ENCODE data around the gene CNBD2. TPM values are rescaled to one million over a fixed set of nuclear protein-coding genes. Genes with fewer than 3 reads are reported as not detected.

The CNBD2 gene
- total and polyA plus RNA-seq, 10 of the 15 experiments (the other 5 are each of a cell fraction or from before 2014, with no cell fraction given), result 0.86 to 7.4 (median 4.6) TPM

- TF ChIP-seq, protein P1, sequence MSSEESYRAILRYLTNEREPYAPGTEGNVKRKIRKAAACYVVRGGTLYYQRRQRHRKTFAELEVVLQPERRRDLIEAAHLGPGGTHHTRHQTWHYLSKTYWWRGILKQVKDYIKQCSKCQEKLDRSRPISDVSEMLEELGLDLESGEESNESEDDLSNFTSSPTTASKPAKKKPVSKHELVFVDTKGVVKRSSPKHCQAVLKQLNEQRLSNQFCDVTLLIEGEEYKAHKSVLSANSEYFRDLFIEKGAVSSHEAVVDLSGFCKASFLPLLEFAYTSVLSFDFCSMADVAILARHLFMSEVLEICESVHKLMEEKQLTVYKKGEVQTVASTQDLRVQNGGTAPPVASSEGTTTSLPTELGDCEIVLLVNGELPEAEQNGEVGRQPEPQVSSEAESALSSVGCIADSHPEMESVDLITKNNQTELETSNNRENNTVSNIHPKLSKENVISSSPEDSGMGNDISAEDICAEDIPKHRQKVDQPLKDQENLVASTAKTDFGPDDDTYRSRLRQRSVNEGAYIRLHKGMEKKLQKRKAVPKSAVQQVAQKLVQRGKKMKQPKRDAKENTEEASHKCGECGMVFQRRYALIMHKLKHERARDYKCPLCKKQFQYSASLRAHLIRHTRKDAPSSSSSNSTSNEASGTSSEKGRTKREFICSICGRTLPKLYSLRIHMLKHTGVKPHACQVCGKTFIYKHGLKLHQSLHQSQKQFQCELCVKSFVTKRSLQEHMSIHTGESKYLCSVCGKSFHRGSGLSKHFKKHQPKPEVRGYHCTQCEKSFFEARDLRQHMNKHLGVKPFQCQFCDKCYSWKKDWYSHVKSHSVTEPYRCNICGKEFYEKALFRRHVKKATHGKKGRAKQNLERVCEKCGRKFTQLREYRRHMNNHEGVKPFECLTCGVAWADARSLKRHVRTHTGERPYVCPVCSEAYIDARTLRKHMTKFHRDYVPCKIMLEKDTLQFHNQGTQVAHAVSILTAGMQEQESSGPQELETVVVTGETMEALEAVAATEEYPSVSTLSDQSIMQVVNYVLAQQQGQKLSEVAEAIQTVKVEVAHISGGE (CRISPR knock-in tag; IDR thresholded peaks at IDR 0.05), result no peak
- TF ChIP-seq GATAD2B (conservative IDR thresholded peaks at IDR 0.05; ENCODE audit: low read depth) (no peak), SMAD5 (IDR thresholded peaks at IDR 0.05; ENCODE audit: low read depth) (no peak), SIX5 (IDR thresholded peaks at IDR 0.05; ENCODE audit: low read depth, low read length, severe bottlenecking) (no peak)
These were observed 95.7 kb downstream of the CNBD2 start (continued) for GRCh38 chr20:36063916-36064657.

- 2% methylated on average over 61 of the region's 61 CpGs for WGBS (ENCODE audit: insufficient coverage, insufficient replicate concordance, low lambda C conversion rate, missing lambda C conversion rate)
- peak overlapping the region; percentile 59 for H3K9ac ChIP-seq (ENCODE audit: control insufficient read depth, insufficient read depth, low read length)
- POLR2A ChIA-PET, result interaction anchor here (0.6 to 1.1 kb wide), 5 partner anchors 9 to 65 kb away, joined by 3 to 4 read pairs (median 3); no protein-coding TSS in a partner anchor
- no peaks in the 10 kb centered on the region for H4K20me1 ChIP-seq (ENCODE audit: control insufficient read depth, insufficient read depth)
- SMC1A ChIA-PET (ENCODE audit: uncharacterized antibody, unreplicated experiment), result interaction anchor here (1.1 to 1.2 kb wide), 2 partner anchors 21 to 70 kb away, joined by 4 read pairs; no protein-coding TSS in a partner anchor
- H3K4me2 ChIP-seq (ENCODE audit: control insufficient read depth, insufficient read depth), result peak overlapping the region; percentile 99
- DNase-seq (ENCODE audit: low read depth, low spot score), result peak; percentile 54
- intact Hi-C loops (cut with micrococcal nuclease; ENCODE audit: unreplicated experiment) (no loop called here), in situ Hi-C loops (cut with MboI) (no loop called here)
- ATAC-seq, result peak; percentile 99
- peak overlapping the region; percentile 98 for H2AFZ ChIP-seq (ENCODE audit: control insufficient read depth, low read depth, low read length)
- H3K27ac ChIP-seq (ENCODE audit: control insufficient read depth, insufficient read depth), result no peak overlapping the region
- H3K4me1 ChIP-seq (ENCODE audit: control insufficient read depth, insufficient read depth, low read length), result peaks cover 4% of the 10 kb centered on the region; the same call in 1 of the 2 replicates
- RAD21 ChIA-PET (ENCODE audit: unreplicated experiment), result interaction anchor here (0.8 to 1.3 kb wide), 3 partner anchors 72 to 112 kb away, joined by 3 to 7 read pairs (median 4); no protein-coding TSS in a partner anchor
- BruUV-seq (replicated peaks), result no TSS peak
- H3K79me2 ChIP-seq (ENCODE audit: control insufficient read depth, insufficient read depth, low read length), result no peaks in the 10 kb centered on the region
- peak; percentile 93 for FAIRE-seq
- H3K9me3 ChIP-seq (replicated peaks; ENCODE audit: control insufficient read depth, insufficient read depth, low read length), result no peaks in the 10 kb centered on the region
- H3K4me3 ChIP-seq, result peak overlapping the region; percentile 76
- no peaks in the 10 kb centered on the region for H3K36me3 ChIP-seq (ENCODE audit: control insufficient read depth in 2 of 2, insufficient read depth in 2 of 2, low read length in 1 of 2)
- H3K27me3 ChIP-seq (replicated peaks in 1 of 2; ENCODE audit: control insufficient read depth in 2 of 2, insufficient read depth in 2 of 2, low read length in 1 of 2), result no peaks in the 10 kb centered on the region; a peak in 1 of 4 replicates
- CTCF ChIA-PET, result interaction anchor here (0.6 to 1.8 kb wide), 6 partner anchors 18 to 491 kb away, joined by 3 to 9 read pairs (median 5); no protein-coding TSS in a partner anchor
- TF ChIP-seq CTCF (IDR thresholded peaks at IDR 0.05 in 2 of 3, conservative IDR thresholded peaks at IDR 0.05 in 1 of 3; ENCODE audit: control insufficient read depth in 2 of 3, extremely low read depth in 1 of 3, insufficient read depth in 1 of 3, low read depth in 3 of 3, low read length in 3 of 3), result no peak
- TF ChIP-seq RB1 (IDR thresholded peaks at IDR 0.05; ENCODE audit: borderline replicate concordance), result 0 out of 2 replicates have a peak, but pooled peaks have one; percentile 32
- TF ChIP-seq PKNOX1 (IDR thresholded peaks at IDR 0.05), result peak; percentile 78; the same call in 1 of the 2 replicates
- peak; percentile 25; the same call in 1 of the 2 replicates for TF ChIP-seq PAX5 (IDR thresholded peaks at IDR 0.05; ENCODE audit: borderline replicate concordance, low read depth, low read length)
- peak; percentile 9; the same call in 1 of the 2 replicates for TF ChIP-seq DPF2 (IDR thresholded peaks at IDR 0.05)
- TF ChIP-seq NFXL1 (IDR thresholded peaks at IDR 0.05; ENCODE audit: borderline replicate concordance), result no peak
- no peak for TF ChIP-seq ZNF217 (IDR thresholded peaks at IDR 0.05)
- TF ChIP-seq EED (IDR thresholded peaks at IDR 0.05; ENCODE audit: low read depth), result no peak
- peak; percentile 38 for TF ChIP-seq SP1 (IDR thresholded peaks at IDR 0.05; ENCODE audit: low read depth, low read length)
- 0 out of 2 replicates have a peak, but pooled peaks have one; percentile 32 for TF ChIP-seq POLR2AphosphoS5 (IDR thresholded peaks at IDR 0.05; ENCODE audit: low read length)
These were observed 96.5 kb downstream of the CNBD2 start for GRCh38 chr20:36064658-36065426.

Data from GM12878 (cell line).